Prostate gland (tissue), 2 donors: ENCODE results near the gene RUNDC3A.

Experiments
- CTCF ChIP-seq, 4 experiments: fragments of 200-600 bp in 2 of 4; fragments of 450-650 bp in 2 of 4; sonication (generic) in 2 of 4; IDR thresholded peaks; 1 replicate in 3 of 4; 2 replicates in 1 of 4; pipeline ENCODE4 v1.5.1; 2016 to 2019; ENCODE audit warnings: antibody characterized with exemption in 4 of 4, mild to moderate bottlenecking in 2 of 4, moderate library complexity in 2 of 4
- POLR2A ChIP-seq: fragments of 450-650 bp; IDR thresholded peaks from one replicate; pipeline ENCODE4 v1.6.1; 2016; ENCODE audit warnings: antibody characterized with exemption, mild to moderate bottlenecking

GRCh38 chr17:44269535-44270240 lies 38.7 kb upstream of the RUNDC3A start:
- TF ChIP-seq CTCF (IDR thresholded peaks at IDR 0.05) (no peak), POLR2A (no peak)
